H1 (cell line): Measurements from ENCODE around the gene GPR155. TPM values are rescaled to one million over a fixed set of nuclear protein-coding genes. Genes with fewer than 3 reads are reported as not detected.
"Not testable (repeated sequence)": the region's sequence is repeated elsewhere in the genome, so short reads cannot be mapped to it uniquely, and the experiment has no call there.

Experiments
- CTCF ChIA-PET: fragments of 300-600 bp; sonication (Branson Sonifier 250); formaldehyde crosslinking; loops from one replicate; lab custom pipeline; 2021; ENCODE audit not compliant: partially characterized antibody; lab: Charles Lee
- POLR2A ChIA-PET: fragments of 300-600 bp; sonication (Branson Sonifier 250); formaldehyde crosslinking; loops from one replicate; lab custom pipeline; 2021; ENCODE audit warnings: inconsistent platforms; ENCODE audit not compliant: partially characterized antibody; lab: Charles Lee
- DNase-seq, 2 experiments: peaks; one replicate each; pipeline versions ENCODE4 v3.0.0 to v3.0.0-alpha.2; 2010 to 2022; ENCODE audit warnings: low spot score in 2 of 2, low read depth in 1 of 2, mixed read lengths in 1 of 2
- FAIRE-seq: peaks from 2 replicates; lab custom pipeline; 2011; peaks lifted over from hg19 to GRCh38; lab: Jason Lieb, UNC
- H2AFZ ChIP-seq: 2 replicates; pipeline ENCODE4 v1.8.1; 2012; ENCODE audit warnings: low read length, inconsistent platforms
- H2AK5ac ChIP-seq: 2 replicates; pipeline ENCODE4 v1.6.1; 2013; ENCODE audit warnings: low read depth, low read length
- H2BK120ac ChIP-seq: replicated peaks from 2 replicates; pipeline ENCODE3; 2013; ENCODE audit warnings: low read depth, low read length, inconsistent platforms
- H2BK12ac ChIP-seq: 2 replicates; pipeline ENCODE4 v1.6.1; 2013; ENCODE audit warnings: low read depth, low read length
- H2BK15ac ChIP-seq: 2 replicates; pipeline ENCODE4 v1.6.1; 2013; ENCODE audit warnings: low read length
- H2BK20ac ChIP-seq: 2 replicates; pipeline ENCODE4 v1.6.1; 2013; ENCODE audit warnings: low read length
- H2BK5ac ChIP-seq: 2 replicates; pipeline ENCODE4 v1.6.1; 2013; ENCODE audit warnings: low read depth, low read length
- H3K14ac ChIP-seq: 2 replicates; pipeline ENCODE4 v1.6.1; 2013; ENCODE audit warnings: inconsistent platforms; ENCODE audit not compliant: insufficient read length
- H3K18ac ChIP-seq: 2 replicates; pipeline ENCODE4 v1.6.1; 2013; ENCODE audit warnings: low read length; ENCODE audit errors: extremely low read depth
- H3K23ac ChIP-seq: 2 replicates; pipeline ENCODE4 v1.6.1; 2013; ENCODE audit warnings: inconsistent platforms; ENCODE audit not compliant: insufficient read length
- H3K23me2 ChIP-seq: 2 replicates; pipeline ENCODE4 v1.6.1; 2013; ENCODE audit warnings: low read depth, low read length
- H3K27ac ChIP-seq: 2 replicates; pipeline ENCODE4 v1.6.1; 2011; ENCODE audit warnings: low read depth, low read length, inconsistent platforms
- H3K27me3 ChIP-seq, 4 experiments: replicated peaks in 1 of 4; 1 replicate in 1 of 4; 2 replicates in 3 of 4; pipeline versions ENCODE4 v1.6.1 to v1.8.1; 2011 to 2013; ENCODE audit warnings: low read length in 3 of 4, mild to moderate bottlenecking in 3 of 4, inconsistent platforms in 2 of 4, mixed read lengths in 2 of 4, moderate library complexity in 1 of 4; ENCODE audit not compliant: control insufficient read depth in 3 of 4, insufficient read depth in 3 of 4; ENCODE audit errors: extremely low read depth in 1 of 4
- H3K36me3 ChIP-seq, 4 experiments: 2 replicates each; pipeline versions ENCODE4 v1.6.1 to v1.8.1; 2011 to 2013; ENCODE audit warnings: mild to moderate bottlenecking in 4 of 4, low read length in 3 of 4, moderate library complexity in 2 of 4, control low read depth in 1 of 4, inconsistent platforms in 1 of 4; ENCODE audit not compliant: insufficient read depth in 4 of 4, control insufficient read depth in 2 of 4
- H3K4ac ChIP-seq: replicated peaks from 2 replicates; pipeline ENCODE3; 2013; ENCODE audit warnings: low read length, low read depth, mixed read lengths, inconsistent platforms; ENCODE audit not compliant: insufficient read length
- H3K4me1 ChIP-seq, 4 experiments: replicated peaks in 1 of 4; 1 replicate in 1 of 4; 2 replicates in 3 of 4; pipeline versions ENCODE4 v1.6.1 to v1.8.1; 2011 to 2013; ENCODE audit warnings: low read length in 3 of 4, inconsistent platforms in 2 of 4, mixed read lengths in 1 of 4; ENCODE audit not compliant: insufficient read depth in 4 of 4, control insufficient read depth in 3 of 4
- H3K4me2 ChIP-seq, 2 experiments: 2 replicates each; pipeline versions ENCODE4 v1.6.1 to v1.8.1; 2011 to 2013; ENCODE audit warnings: low read depth in 2 of 2, low read length in 2 of 2, control low read depth in 1 of 2, inconsistent platforms in 1 of 2, mild to moderate bottlenecking in 1 of 2; ENCODE audit not compliant: insufficient read depth in 1 of 2
- H3K4me3 ChIP-seq, 4 experiments: fragments of 200-600, 300-600 bp in 1 of 4; sonication (generic), shearing (Covaris generic), sonication (Bioruptor Twin) in 1 of 4; 2 replicates each; pipeline versions ENCODE4 v1.5.1 to v1.8.1; 2011 to 2016; ENCODE audit warnings: low read length in 4 of 4, low read depth in 3 of 4, control low read depth in 2 of 4, inconsistent platforms in 2 of 4, mild to moderate bottlenecking in 2 of 4, mixed read lengths in 1 of 4, moderate library complexity in 1 of 4; ENCODE audit not compliant: insufficient read depth in 2 of 4; ENCODE audit errors: extremely low read depth in 1 of 4
- H3K56ac ChIP-seq: replicated peaks from 2 replicates; pipeline ENCODE3; 2013; ENCODE audit warnings: low read depth, mild to moderate bottlenecking, mixed read lengths, low read length, inconsistent platforms; ENCODE audit not compliant: insufficient read length
- H3K79me1 ChIP-seq: 2 replicates; pipeline ENCODE4 v1.6.1; 2013; ENCODE audit warnings: low read depth, low read length, control low read depth
- H3K79me2 ChIP-seq, 2 experiments: 2 replicates each; pipeline versions ENCODE4 v1.6.1 to v1.8.1; 2012 to 2013; ENCODE audit warnings: low read length in 2 of 2, mild to moderate bottlenecking in 2 of 2, inconsistent platforms in 1 of 2; ENCODE audit not compliant: insufficient read depth in 2 of 2, control insufficient read depth in 1 of 2
- H3K9ac ChIP-seq, 4 experiments: replicated peaks in 1 of 4; 1 replicate in 1 of 4; 2 replicates in 3 of 4; pipeline versions ENCODE4 v1.6.1 to v1.8.1; 2011 to 2013; ENCODE audit warnings: low read depth in 3 of 4, low read length in 3 of 4, control low read depth in 2 of 4, mild to moderate bottlenecking in 2 of 4, moderate library complexity in 2 of 4, inconsistent platforms in 1 of 4; ENCODE audit errors: extremely low read depth in 1 of 4
- H3K9me3 ChIP-seq, 2 experiments: 2 replicates each; pipeline versions ENCODE4 v1.6.1 to v1.8.1; 2012 to 2013; ENCODE audit warnings: mild to moderate bottlenecking in 2 of 2, moderate library complexity in 2 of 2, control low read depth in 1 of 2, inconsistent platforms in 1 of 2, low read depth in 1 of 2, low read length in 1 of 2, mixed read lengths in 1 of 2; ENCODE audit not compliant: insufficient read depth in 2 of 2
- H4K20me1 ChIP-seq, 2 experiments: replicated peaks in 1 of 2; 2 replicates each; pipeline versions ENCODE3 to v1.8.1; 2011 to 2013; ENCODE audit warnings: inconsistent platforms in 2 of 2, low read length in 2 of 2, mild to moderate bottlenecking in 1 of 2; ENCODE audit not compliant: insufficient read depth in 2 of 2, control insufficient read depth in 1 of 2
- H4K5ac ChIP-seq: 2 replicates; pipeline ENCODE4 v1.6.1; 2013; ENCODE audit warnings: low read length, low read depth, mixed read lengths, inconsistent platforms; ENCODE audit not compliant: insufficient read length
- H4K8ac ChIP-seq: 2 replicates; pipeline ENCODE4 v1.8.0; 2013; ENCODE audit warnings: mild to moderate bottlenecking, moderate library complexity, low read length, inconsistent platforms; ENCODE audit not compliant: insufficient read depth; ENCODE audit errors: extremely low read depth
- H4K91ac ChIP-seq: replicated peaks from 2 replicates; pipeline ENCODE3; 2013; ENCODE audit warnings: low read length, mixed read lengths, inconsistent platforms; ENCODE audit not compliant: insufficient read length
- WGBS, 2 experiments: shearing (Covaris generic) in 1 of 2; methylation state at CpG; one replicate each; pipeline versions ENCODE4 v1.1.6 to v1.1.7; 2013 to 2015; ENCODE audit warnings: low lambda C conversion rate in 2 of 2, mixed read lengths in 2 of 2, inconsistent platforms in 1 of 2, low coverage in 1 of 2, missing lambda C conversion rate in 1 of 2; ENCODE audit not compliant: insufficient replicate concordance in 2 of 2, insufficient coverage in 1 of 2, insufficient read length in 1 of 2; ENCODE audit errors: extremely low coverage in 1 of 2, missing lambda C conversion rate in 1 of 2; 5-methylcytosine and 5-hydroxymethylcytosine counted together
- polyA plus RNA-seq, 7 experiments: library from polyadenylated mRNA; depleted of rRNA in 3 of 7; stranded (reverse) in 5 of 7; unstranded in 2 of 7; fragments of >200 nt in 5 of 7; fragments of 200-250 nt in 2 of 7; gene quantifications; 1 replicate in 5 of 7; 2 replicates in 1 of 7; 4 replicates in 1 of 7; pipeline versions ENCODE4 v1.2.1 to v1.2.3, GENCODE V29; 2011 to 2013; ENCODE audit warnings: missing spikeins in 2 of 7, mixed read lengths in 2 of 7
- total RNA-seq: library from RNA; stranded (reverse); fragmentation: NEBNext Ultra II Directional; extraction: Animal tissue kit (Norgen Biotek cat#: 25700); gene quantifications from 2 replicates; pipeline ENCODE4 v1.2.1, GENCODE V29; 2021

The GPR155 gene
- total and polyA plus RNA-seq, 2 of the 8 experiments (the other 6 are each of a cell fraction or from before 2014, with no cell fraction given): 0.26 to 2.1 TPM

DNA sequence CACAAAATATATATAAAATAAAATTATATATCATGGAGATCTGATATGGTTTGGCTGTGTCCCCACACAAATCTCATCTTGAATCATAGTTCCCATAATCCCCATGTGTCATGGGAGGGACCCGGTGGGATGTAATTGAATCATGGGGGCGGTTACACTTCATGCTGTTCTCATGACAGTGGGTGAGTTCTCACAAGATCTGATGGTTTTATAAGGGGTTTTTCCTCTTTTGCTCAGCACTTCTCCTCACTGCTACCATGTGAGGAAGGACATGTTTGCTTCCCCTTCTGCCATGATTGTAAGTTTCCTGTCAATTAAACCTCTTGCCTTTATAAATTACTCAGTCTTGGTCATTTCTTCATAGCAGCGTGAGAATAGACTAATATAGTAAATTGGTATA, 98.1 kb downstream of the GPR155 start:
- H2BK12ac ChIP-seq, H4K20me1 ChIP-seq, H3K79me1 ChIP-seq, H3K27me3 ChIP-seq, H2BK120ac ChIP-seq, H4K8ac ChIP-seq, H3K4me2 ChIP-seq, H3K23me2 ChIP-seq, H3K23ac ChIP-seq, H4K91ac ChIP-seq, H3K4me3 ChIP-seq, H3K27ac ChIP-seq, H2BK15ac ChIP-seq, DNase-seq, H2AK5ac ChIP-seq, H2BK5ac ChIP-seq, H3K4me1 ChIP-seq, H3K14ac ChIP-seq, H4K5ac ChIP-seq, H3K56ac ChIP-seq, H3K4ac ChIP-seq, FAIRE-seq, H2BK20ac ChIP-seq, H3K79me2 ChIP-seq, H3K18ac ChIP-seq, CTCF ChIA-PET, H2AFZ ChIP-seq, H3K9me3 ChIP-seq, POLR2A ChIA-PET, H3K9ac ChIP-seq: not testable (repeated sequence)
- WGBS, 2 experiments: 91% methylated on average over 3 of the region's 3 CpGs; no CpG with 5 or more reads in 1 of the 2 experiments
- peaks cover 2 to 11% (median 5%) of the 10 kb centered on the region in 4 experiments; a peak in 4 of 8 replicates for H3K36me3 ChIP-seq
